Stimulated activated CD4-positive, alpha-beta T cell treated with anti-CD3 and anti-CD28 coated beads, TNF-alpha, amount 100 ng/mL, for 1 hour (primary cell): ENCODE data around the gene PID1.

Source experiments
- DNase-seq, 3 donors: peaks; one replicate each; pipeline ENCODE4 v3.0.0-alpha.2; 2020; ENCODE audit warnings: low read depth in 3 of 3, low spot score in 1 of 3

Gene PID1

DNA sequence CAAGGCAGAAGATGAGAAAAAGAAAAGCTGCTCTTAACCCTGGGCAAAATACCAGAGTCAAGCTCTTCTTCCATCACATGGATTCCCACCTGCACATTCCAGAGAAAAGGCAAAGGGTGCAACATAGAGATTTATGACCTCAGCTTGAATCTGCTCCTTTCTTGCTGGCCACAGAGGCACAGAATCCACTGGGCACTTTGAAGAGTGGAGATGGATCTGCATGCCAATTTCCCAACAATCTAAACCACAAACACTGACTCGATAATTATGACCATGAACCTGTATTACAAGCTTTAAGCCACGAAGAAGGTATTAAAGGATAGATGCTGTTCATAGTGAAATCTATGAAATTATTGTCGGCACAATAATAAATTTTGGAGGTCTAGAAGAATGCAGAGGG, 237.3 kb downstream of the PID1 start:
- DNase-seq: no peak

DNA sequence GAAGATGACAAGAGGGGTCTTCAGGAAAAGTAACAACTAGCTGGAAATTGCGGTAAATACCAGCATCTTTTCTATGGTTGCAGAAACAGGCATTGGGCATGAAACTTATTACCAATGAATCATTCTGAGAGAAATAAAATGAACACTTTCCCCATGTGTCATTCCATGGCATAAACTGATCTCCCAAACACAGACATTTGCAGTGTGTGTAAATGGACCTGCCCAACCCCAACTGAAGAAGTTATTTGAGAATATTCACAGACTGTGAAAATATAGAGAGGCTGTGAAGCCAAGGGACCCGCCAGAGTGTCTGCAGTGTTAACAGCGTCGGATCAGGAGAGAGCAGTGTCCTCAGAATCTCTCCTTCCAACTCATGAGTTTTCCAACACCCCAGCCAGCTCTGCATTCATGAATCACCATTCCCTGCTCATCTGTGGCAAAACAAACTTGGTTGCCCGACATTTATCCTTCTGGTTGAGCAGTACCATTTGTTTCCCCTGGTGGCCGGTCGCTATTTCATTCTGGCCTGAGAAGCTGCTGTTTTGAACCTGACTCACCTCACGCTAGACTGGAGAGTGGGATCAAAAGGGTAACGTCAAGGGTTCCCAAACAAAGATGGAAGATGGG, 238.4 kb downstream of the PID1 start:
- no peak for DNase-seq

GRCh38 chr2:229027353-229028105, 243.6 kb downstream of the PID1 start:
- no peak for DNase-seq

GRCh38 chr2:229025653-229026052, 245.4 kb downstream of the PID1 start:
- no peak for DNase-seq

- DNase-seq: no peak
These were observed 248.4 kb downstream of the PID1 start for GRCh38 chr2:229022652-229023051.

DNA sequence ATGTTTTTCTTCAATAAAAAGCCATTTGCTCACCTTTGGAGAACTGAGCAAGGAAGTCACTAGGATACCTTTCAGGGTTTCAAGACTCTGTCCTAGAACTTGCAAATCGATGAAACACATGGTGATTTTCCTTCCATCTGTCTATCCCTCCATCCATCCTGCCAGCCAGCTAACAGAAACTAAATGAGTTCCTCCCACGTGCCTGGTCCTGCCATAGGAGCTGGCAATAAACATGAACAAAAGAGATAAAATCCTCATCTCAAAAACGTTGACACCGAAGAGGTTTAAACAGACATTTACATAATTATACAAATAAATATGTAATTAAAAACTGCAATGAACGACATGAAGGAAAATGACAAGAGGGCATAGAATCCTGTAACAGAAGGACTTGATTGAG, 249.0 kb downstream of the PID1 start:
- no peak for DNase-seq

GRCh38 chr2:229009816-229010215, 261.3 kb downstream of the PID1 start:
- DNase-seq: no peak

- DNase-seq: no peak
These were observed 267.8 kb downstream of the PID1 start for GRCh38 chr2:229003256-229003655.

DNA sequence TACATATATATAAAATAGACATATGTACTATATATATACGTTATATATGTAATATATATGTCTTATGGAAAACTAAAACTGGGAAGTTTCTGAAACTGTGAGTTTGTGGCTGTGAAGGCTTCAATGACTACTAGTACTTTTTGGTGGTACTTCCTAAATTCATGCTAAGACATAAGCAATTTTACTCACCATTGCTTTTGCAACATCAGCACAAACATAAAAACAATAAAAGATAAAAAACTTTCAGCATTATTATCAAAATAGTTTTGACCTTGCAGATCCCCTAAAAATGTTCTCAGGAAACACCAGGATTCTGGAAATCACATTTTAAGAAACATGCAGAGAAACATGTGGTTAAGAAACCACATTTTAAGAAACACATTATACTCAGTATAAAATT, 269.9 kb downstream of the PID1 start:
- no peak for DNase-seq

DNA sequence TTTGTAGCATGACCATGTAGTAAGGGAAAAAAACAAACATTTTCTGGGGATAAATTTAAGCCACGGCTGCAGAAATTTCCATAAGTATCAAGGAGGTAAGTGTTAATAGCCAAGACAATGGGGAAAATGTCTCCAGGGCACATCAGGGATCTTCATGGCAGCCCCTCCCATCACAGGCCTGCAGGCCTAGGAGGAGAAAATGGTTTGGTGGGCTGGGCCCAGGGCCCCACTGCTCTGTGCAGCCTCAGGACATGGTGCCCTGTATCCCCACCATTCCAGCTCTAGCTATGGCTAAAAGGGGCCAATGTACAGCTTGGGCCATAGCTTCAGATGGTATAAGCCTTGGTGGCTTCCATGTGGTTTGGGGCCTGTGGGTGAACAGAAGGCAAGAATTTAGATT, 271.8 kb downstream of the PID1 start:
- DNase-seq: no peak

GRCh38 chr2:228988786-228989185, 282.3 kb downstream of the PID1 start:
- no peak for DNase-seq

- DNase-seq: no peak
These were observed 283.5 kb downstream of the PID1 start for GRCh38 chr2:228987441-228988155.

- DNase-seq: no peak
These were observed 284.1 kb downstream of the PID1 start for GRCh38 chr2:228986961-228987360.

GRCh38 chr2:228983700-228984099, 287.4 kb downstream of the PID1 start:
- no peak for DNase-seq

DNA sequence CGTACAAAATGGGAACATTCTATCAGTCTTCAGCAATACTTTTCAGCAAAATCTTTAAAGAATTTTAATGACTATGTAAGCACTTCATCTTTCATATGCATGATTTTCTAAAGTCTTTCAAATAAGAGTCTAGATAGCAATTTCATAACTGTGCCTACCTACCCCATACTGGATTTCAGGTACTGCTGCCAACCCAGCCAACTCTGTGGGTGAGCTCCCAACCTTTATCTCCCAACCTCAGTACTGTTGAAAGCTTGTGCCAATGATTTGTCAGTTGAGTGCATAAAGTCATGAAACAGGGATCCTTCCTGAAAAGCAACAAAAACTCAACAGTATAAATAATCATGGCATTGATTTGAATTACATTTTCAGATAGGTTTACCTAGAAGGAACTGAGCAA, 296.9 kb downstream of the PID1 start:
- no peak for DNase-seq
